NCI-H2227 (cell line): ENCODE results near the gene CKLF.
A peak's percentile ranks its signal among the peaks of the same experiment; 100 is the strongest.
"Not testable (repeated sequence)": the region's sequence is repeated elsewhere in the genome, so short reads cannot be mapped to it uniquely, and the experiment has no call there.

Experiments used
- DNase-seq: peaks from one replicate; lab custom pipeline; 2025; ENCODE audit not compliant: unreplicated experiment; lab: John Stamatoyannopoulos, UW

The CKLF gene

DNA sequence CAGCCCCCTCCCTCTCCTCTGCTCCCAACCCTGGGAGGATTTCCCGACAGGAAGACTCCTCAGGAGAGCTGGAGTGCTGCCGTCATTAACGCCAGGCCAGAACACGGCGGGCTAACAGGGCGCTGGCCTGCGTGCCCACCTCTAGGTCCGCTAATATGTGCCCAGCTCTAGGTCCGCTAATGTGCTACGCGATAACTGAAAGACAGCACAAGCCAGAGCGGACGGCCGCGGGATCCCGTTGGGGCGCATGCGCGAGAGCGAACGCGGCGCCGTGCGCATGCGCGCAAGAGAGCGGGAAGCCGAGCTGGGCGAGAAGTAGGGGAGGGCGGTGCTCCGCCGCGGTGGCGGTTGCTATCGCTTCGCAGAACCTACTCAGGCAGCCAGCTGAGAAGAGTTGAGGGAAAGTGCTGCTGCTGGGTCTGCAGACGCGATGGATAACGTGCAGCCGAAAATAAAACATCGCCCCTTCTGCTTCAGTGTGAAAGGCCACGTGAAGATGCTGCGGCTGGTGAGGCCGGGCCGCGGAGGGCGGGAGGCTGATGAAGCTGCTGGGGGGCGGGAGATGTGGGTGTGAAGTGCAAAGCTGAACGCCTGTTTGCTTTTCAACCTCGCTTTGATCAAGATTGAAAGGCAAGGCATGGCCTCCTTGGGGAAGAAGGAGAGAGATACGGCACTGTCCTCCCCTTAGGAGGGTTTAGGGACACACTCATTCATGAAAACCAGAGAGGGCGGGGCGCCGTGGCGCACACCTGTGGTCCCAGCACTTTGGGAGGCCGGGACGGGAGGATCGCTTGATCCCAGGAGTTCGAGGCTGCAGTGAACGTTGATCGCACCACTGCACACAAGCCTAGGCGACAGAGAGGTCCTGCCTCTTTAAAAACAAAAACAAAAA lies at the start of gene CKLF:
Gene CKLF, plus strand, starts transcription at position 291 of the 892 bp plus-strand sequence. Its CDS starts 140 bp downstream, at position 431.
- peak; percentile 92 for DNase-seq

DNA sequence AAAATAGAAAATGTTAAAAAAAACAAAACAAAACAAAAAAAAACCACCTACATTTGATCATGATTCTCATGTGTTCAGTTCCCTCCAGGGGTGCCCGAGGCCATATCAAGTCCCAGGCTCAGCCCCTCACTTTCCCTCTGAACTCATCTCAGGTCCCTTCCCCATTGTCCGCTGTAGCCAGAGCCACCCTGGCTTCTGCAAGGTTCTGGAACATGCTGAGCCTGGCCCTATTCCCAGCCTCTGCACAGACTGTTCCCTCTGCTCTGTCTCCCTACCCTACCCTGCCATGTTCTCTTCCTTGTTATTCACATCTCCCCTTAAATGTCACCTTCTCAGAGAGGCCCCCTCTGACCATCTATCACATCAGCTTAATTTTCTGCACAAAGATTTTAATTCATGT lies 49.3 kb upstream of the CKLF start:
- no peak for DNase-seq

- no peak for DNase-seq
Observed at GRCh38 chr16:66503612-66504011, 48.8 kb upstream of the CKLF start.

GRCh38 chr16:66507731-66508239 lies 44.6 kb upstream of the CKLF start:
- DNase-seq, result no peak

DNA sequence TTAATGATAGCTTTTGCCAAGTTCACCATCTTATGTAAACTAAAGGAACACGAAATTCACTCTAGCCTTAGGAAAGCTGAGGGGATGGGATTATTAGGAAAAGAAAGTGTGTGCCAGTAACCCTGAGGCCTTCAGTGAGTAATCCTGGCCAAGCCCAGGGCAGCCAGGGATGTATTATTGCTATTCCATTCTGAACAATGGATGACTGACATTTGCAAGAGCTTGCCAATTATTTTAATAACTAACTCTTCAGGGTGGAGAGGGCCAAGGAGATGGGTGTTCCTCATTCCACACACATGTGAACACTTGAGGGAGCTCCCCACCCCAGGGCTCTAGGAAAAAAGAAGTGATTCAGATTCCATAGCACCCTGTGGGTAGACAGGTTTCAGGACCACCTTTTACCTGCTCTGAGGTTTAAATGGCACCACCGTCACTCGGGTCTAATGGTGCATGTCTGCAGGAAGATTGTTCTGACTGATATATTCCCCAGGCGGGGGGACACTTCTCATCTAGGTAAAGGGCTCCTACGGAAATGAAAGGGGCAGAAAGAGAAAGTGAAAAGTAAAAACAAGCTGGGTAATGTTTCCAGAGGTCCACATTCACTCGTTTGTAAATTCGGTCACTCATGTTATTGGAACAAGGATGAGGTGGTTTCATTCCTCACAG lies 44.0 kb upstream of the CKLF start:
- peak; percentile 70 for DNase-seq

DNA sequence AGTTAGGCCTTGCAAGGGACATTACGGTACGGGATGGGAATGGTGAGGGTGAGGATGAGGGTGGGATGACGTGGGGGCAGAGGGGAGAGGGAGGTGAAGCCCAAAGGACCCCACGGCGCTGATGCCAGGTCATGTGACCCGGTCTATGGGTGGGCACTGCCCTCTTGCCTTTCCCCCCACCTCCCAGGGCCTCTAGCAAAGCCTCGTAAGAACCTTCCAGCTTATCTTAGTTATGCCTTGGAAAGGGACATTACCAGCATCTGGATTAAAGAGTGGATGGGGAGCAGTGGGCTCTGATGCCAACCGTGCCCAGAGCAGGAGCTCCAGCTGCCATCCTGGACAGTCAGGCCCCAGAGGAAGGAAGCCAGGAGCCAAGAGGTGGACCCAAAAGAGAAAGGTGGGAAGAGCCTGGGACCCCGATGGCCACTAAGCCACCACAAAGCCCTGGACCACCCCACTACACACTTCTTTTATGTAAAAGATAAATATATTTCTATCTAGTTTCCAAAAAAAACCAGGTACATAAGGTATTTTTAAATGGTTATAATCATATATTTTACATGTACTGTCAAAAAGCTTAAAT lies 43.4 kb upstream of the CKLF start:
- no peak for DNase-seq

GRCh38 chr16:66509576-66509975 lies 42.8 kb upstream of the CKLF start:
- no peak for DNase-seq

DNA sequence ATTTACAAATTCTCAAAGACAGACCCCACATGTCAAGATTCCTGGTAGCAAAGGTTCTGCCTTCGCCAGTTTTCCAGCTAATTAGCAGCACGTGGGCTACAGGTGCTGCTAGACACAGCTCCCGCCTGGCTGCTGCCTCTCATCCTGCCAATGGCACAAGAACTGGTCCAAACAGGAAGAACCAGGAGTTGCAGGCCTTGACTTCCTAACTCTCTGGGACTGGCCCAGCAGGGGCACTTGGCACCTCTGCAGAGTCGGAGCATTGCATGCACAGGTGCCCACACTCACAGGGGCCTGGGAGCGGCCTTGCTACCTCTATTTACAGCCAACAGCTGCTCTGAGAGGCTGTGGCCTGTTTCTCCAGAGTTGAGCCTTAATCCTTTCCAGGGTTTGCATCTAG lies 42.1 kb upstream of the CKLF start:
- DNase-seq, result no peak

GRCh38 chr16:66510711-66511601 lies 41.4 kb upstream of the CKLF start:
- no peak for DNase-seq

DNA sequence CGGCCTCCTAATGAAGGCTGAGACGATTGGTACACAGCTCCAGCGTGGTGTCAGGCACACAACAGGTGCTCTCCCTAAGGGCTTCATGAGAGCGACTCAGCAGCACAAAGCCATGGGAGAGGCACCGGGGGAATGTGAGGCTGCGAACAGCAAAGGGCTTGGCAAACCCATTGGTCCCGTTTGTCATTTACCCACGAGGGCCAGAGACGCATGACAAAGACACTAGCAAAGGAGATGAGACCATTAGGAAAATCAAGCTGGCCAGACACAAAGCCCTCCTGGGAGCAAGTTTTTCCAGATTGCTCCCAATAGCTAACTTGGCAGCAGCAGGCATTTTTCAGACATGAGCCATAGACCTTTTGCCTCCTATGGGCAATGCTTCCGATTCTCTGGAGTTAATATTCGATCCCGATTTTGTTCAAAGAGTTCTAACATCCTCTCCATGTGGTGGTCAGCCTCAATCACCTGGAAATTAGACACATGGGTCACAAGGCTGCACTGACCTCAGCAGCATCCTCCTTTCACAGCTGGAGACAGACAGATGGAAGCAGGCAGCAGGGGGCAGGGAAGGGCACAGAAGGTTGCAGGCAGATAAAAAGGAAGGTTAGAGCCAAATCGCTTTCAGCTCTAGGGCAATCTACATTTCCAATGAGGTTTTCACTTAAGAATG lies 40.6 kb upstream of the CKLF start:
- no peak for DNase-seq

DNA sequence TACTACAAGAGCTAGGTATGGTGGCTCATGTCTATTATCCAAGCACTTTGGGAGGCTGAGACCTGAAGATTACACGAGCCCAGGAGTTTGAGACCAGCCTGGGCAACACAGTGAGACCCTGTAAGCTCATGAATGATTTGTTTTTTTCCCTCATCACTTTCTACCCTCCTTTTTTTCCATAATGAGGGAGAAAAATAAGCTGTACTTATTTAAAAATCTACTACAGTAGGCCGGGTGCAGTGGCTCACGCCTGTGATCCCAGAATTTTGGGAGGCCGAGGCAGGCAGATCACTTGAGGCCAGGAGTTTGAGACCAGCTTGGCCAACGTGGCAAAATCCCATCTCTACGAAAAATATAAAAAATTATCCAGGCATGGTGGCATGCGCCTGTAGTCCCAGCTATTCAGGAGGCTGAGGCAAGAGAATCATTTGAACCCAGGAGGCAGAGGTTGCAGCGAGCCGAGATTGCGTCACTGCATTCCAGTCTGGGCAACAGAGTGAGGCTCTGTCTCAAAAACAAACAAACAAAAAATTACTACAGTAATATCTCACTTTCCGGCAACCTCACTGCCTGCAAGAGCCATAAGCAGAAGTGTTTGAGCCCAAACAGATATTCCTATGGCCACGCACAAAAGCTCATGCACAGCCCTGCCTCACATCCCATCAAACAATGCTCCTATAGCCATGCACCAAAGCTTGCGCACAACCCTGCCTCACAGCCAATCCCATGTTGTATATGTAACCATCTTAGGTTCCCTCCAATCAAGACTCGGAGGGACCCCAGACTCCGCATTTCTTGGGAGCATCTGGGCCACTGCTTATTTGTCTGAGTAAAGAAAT lies 39.9 kb upstream of the CKLF start:
- no peak for DNase-seq

- no peak for DNase-seq
Observed at GRCh38 chr16:66513111-66513723, 39.2 kb upstream of the CKLF start.

- DNase-seq, result not testable (repeated sequence)
Observed at GRCh38 chr16:66514391-66514790, 38.0 kb upstream of the CKLF start.

DNA sequence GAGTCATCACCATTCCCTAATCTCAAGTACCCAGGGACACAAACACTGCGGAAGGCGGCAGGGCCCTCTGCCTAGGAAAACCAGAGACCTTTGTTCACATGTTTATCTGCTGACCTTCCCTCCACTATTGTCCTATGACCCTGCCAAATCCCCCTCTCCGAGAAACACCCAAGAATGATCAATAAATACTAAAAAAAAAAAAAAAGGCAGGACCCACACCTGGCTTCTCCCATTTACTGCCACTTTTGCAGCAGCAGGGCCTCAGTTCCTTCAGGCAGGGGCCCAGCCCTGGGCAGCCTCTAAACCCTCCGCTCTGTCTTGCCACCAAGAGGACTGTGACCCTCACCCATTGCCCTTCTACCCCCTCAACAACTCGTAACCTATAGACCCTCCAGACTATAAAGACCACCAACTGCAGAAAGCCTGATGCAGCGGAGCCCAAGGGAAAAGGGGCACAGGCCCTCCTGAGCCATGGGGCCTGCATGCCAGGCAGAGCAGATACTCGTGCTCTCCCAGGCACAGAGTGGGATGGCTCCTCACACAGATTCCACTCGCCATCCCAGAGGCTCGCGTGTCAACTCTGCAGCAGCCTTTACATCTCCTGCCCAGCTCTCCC lies 37.3 kb upstream of the CKLF start:
- DNase-seq, result not testable (repeated sequence)

DNA sequence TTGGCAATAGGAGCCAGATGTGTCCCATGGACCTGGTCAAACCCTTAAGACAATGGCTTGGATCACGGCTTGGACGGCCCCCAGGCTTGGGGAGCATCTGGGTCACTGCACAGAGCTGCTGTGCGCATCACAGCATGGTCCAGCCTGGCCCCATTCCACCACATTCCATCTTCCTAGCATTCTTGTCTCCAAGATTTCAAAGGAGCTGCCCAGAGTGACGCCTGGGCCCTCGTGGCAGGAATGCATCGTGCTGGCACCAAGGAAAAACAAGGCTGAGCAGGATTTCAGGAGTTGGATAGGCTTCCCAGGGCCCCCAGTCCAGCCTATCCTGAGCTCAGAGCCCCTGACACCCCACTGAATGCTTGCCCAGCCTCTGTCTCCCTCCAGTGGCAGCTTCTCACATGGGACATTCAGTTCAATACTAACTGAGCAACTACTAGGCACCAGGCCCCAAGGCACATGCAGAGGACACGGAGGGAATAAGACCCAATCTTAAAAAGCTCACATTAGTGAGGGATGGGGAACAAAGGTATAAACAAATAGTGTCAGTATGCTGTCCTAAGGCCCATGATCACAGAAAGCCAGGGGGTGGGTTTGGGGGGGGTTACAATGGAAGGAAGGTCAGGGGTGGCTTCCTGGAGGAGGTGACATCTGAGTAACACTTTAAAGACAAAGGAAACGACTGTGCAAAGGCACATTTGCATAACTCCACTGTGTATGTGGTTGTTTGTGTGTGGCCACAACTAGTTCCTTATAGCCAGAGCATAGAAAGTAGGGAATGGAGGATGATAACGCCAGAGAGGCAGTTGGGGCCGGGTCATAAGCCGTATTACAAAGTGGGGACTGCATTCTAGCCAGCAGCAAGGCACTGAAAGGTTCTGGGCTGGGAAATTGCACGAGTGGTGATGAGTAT lies 36.5 kb upstream of the CKLF start:
- no peak for DNase-seq

DNA sequence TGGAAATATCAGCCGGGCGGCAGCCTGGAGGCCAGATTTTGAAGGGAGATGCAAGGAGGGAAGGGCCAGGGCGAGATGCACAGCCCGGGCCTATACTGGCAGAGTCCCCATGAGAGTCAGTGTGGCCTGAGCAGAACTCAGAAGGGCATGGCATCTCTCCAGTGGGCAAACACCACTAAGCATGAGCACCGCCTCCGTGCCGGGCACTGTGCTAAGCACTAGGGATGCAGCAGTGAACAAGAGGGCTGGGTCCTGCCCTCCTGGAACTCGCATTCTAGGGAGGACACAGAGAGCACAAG lies 35.9 kb upstream of the CKLF start:
- no peak for DNase-seq

GRCh38 chr16:66516808-66517585 lies 35.4 kb upstream of the CKLF start:
- DNase-seq, result no peak
